ENCODE data around the gene NFIC.

The NFIC gene

DNA sequence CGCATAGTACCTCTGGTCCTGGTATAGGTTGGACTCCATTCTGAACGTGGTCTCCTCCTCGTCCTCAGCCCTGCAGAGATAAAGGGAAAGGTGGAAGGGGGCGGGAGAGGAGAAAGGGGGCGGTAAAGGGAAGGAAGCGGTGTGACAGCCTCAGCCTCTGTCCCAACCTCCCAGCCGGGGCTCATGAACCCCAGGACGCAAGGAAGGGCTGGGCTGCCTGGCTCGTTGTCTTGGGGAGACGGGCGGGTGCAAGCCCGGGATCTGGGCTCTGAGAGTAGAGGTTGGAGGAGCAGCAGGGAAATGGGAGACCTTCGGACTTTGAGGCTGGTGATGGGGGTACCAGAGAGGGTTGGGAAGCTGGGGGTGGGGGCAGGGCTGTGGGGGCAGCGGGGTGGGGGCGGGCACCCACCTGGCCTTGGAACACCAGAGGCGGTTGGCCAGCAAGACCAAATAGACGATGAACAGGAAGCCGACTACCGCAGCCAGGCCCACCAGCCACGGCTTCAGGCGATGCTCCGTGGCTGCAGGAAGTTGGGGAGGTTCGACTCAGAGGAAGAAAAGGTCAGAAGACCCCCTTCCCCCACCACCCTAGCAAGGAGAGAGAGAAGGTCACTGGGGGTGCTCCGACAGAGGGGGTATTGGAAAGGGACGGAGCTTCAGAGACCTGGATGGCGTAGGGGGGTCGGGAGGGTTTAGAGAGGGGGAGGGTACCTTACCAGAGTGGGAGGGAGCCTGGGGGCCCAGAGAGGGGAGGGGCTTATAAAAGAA, 112.2 kb downstream of the NFIC start:
- no peak overlapping the region for H3K4me3 ChIP-seq (ENCODE audit: low read depth, low read length)
- TF ChIP-seq, protein P1, sequence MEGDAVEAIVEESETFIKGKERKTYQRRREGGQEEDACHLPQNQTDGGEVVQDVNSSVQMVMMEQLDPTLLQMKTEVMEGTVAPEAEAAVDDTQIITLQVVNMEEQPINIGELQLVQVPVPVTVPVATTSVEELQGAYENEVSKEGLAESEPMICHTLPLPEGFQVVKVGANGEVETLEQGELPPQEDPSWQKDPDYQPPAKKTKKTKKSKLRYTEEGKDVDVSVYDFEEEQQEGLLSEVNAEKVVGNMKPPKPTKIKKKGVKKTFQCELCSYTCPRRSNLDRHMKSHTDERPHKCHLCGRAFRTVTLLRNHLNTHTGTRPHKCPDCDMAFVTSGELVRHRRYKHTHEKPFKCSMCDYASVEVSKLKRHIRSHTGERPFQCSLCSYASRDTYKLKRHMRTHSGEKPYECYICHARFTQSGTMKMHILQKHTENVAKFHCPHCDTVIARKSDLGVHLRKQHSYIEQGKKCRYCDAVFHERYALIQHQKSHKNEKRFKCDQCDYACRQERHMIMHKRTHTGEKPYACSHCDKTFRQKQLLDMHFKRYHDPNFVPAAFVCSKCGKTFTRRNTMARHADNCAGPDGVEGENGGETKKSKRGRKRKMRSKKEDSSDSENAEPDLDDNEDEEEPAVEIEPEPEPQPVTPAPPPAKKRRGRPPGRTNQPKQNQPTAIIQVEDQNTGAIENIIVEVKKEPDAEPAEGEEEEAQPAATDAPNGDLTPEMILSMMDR (IDR thresholded peaks at IDR 0.05; ENCODE audit: insufficient read depth, low read length, missing control alignments) = no peak
- CTCF ChIA-PET = interaction anchor here (1.0 to 11.2 kb wide), 8 partner anchors 8 to 523 kb away, joined by 3 to 129 read pairs (median 4); no protein-coding TSS in a partner anchor
- DNase-seq (ENCODE audit: low read depth, low spot score) = no peak
- POLR2A ChIA-PET = interaction anchor here (0.7 kb wide), 1 partner anchor 63 kb away, joined by 4 read pairs; no protein-coding TSS in a partner anchor

DNA sequence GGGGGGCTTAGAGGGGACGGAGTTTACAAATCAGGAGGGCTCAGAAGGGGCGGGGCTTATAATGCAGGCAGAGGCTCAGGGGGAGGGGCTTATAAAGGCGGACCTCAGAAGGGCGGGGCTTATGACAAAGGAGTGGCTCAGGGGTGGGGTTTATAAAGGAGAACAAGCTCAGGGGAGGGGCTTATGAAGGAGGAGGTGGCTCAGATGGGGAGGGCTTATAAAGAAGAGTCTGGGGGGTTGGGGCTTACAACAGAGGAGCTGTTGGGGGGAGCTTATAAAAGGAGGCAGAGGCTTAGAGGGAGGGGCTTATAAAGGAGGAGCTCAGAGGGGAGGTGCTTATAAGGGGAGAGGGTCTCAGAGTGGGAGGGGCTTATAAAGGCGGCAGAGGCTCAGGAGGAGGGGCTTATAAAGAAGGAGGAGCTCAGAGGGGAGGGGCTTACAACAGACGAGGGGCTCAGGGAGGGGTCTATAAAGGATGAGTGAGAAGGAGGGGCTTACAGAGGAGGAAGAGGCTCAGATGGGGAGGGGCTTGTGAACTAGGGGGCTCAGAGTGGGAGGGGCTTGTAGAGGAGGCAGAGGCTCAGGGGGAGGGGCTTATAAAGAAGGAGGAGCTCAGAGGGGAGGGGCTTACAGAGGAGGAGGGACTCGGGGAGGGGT, 112.9 kb downstream of the NFIC start:
- H3K4me3 ChIP-seq (ENCODE audit: low read depth, low read length) = no peak overlapping the region
- TF ChIP-seq, protein P1 (IDR thresholded peaks at IDR 0.05; ENCODE audit: insufficient read depth, low read length, missing control alignments) = no peak
- POLR2A ChIA-PET = interaction anchor here (0.7 kb wide), 1 partner anchor 63 kb away, joined by 4 read pairs; no protein-coding TSS in a partner anchor
- CTCF ChIA-PET = interaction anchor here (1.1 to 11.2 kb wide), 7 partner anchors 9 to 174 kb away, joined by 4 to 129 read pairs (median 5); no protein-coding TSS in a partner anchor
- no peak for DNase-seq (ENCODE audit: low read depth, low spot score)

DNA sequence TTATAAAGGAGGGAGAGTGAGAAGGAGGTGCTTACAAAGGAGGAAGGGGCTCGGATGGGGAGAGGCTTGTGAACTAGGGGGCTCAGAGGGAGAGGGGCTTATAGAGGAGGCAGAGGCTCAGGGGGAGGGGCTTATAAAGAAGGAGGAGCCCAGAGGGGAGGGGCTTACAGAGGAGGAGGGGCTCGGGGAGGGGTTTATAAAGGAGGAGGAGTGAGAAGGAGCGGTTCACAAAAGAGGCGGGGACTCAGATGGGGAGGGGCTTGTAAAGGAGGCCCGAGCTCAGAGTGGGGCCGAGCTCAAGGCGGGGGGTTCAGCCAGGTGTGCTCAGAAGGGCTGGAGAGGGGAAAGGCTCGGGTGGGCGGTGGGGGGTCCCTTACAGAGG, 113.4 kb downstream of the NFIC start:
- no peak for DNase-seq (ENCODE audit: low read depth, low spot score)
- TF ChIP-seq, protein P1 (IDR thresholded peaks at IDR 0.05; ENCODE audit: insufficient read depth, low read length, missing control alignments) = no peak
- ChIA-PET CTCF (interaction anchor here (0.9 to 11.2 kb wide), 7 partner anchors 9 to 175 kb away, joined by 3 to 129 read pairs (median 5); no protein-coding TSS in a partner anchor), POLR2A (no interaction called here)
- H3K4me3 ChIP-seq (ENCODE audit: low read depth, low read length) = no peak overlapping the region

DNA sequence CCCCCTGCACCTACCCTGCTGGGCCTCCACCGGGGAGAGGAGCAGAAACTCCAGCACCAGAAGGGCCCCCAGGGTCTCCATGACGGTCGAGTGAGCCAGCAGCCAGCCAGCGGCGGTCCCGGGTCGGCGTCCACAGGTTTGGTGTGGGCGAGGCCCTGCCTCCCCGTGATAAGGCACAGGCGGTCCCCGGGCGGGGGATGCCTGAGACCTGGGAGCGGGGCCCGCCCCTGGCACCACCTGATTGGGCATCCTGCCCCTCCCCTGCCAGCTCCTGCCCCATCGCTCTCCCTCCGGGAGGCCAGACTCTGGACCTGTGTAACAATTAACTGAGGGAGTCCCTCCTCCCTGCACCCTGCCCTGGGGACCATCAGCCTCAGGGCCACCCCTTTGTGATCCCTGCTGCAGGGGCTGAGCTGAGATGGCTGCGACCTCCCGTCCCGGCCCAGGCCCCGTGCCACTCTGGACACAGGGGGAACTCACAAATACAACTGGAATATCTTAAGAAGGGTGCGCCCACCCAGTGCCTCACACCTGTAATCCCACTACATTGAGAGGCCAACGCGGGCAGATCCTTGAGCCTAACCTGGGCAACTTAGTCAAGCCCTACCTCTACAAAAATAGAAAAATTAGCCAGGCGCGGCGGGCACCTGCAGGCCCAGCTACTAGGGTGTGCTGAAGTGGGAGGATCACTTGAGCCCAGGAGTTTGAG, 114.2 kb downstream of the NFIC start, which contains the start of gene SMIM24:
SMIM24 (minus strand) TSS at position 143 of the 709 bp plus-strand sequence; CDS start at position 81, 62 bp downstream.
- CTCF ChIA-PET = interaction anchor here (0.9 to 11.2 kb wide), 4 partner anchors 7 to 176 kb away, joined by 3 to 129 read pairs (median 90); no protein-coding TSS in a partner anchor
- H3K4me3 ChIP-seq (ENCODE audit: low read depth, low read length) = no peak within 1 kb of the TSS
- no peak for DNase-seq (ENCODE audit: low read depth, low spot score)
- TF ChIP-seq, protein P1 (IDR thresholded peaks at IDR 0.05; ENCODE audit: insufficient read depth, low read length, missing control alignments) = no peak
- POLR2A ChIA-PET = no interaction called here

DNA sequence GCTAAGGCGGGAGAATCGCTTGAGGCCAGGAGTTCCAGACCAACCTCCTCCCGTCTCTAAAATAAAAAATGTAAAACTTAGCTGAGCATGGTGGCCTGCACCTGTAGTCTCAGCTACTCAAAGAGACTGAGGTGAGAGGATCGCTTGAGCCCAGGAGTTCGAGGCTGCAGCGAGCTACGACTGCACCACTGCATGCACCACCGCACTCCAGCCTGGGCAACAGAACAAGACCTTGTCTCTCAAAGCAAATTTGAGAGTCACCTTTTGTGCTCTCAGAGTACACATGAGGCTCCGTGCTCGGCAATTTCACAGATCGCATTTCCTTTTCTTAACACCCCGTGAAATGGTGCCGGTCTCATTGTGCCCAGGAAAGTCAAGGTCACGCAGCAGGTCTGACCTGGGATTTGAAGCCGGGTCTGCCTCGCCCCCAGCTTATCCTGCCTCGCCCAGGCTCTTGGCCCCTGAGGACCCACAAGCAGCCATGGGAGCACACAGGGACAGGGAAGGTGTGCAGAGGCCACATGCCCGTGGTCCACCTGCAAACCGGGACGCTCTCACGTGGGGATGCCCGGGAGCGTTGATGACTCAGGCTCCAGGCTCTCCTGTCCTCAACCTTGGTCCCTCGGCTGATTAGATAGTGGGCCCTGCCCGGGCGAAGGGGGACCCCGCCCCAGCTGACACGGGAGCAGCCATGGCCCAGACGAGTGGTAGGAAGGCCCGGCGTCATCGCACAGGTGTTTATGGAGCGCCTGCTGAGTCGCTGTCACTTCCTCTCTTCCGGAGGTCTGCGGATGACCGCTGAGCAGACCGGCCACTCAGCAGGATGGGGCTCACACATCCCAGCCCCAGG, 115.1 kb downstream of the NFIC start:
- DNase-seq (ENCODE audit: low read depth, low spot score) = no peak
- H3K4me3 ChIP-seq (ENCODE audit: low read depth, low read length) = no peak overlapping the region
- POLR2A ChIA-PET = no interaction called here
- TF ChIP-seq, protein P1 (IDR thresholded peaks at IDR 0.05; ENCODE audit: insufficient read depth, low read length, missing control alignments) = no peak
- CTCF ChIA-PET = interaction anchor here (1.9 to 11.2 kb wide), 5 partner anchors 8 to 177 kb away, joined by 8 to 129 read pairs (median 72); no protein-coding TSS in a partner anchor
